Neural progenitor cell (in vitro differentiated cells): ENCODE measurements around the gene CTNNBIP1. TPM values are rescaled to one million over a fixed set of nuclear protein-coding genes. Genes with fewer than 3 reads are reported as not detected.

Source experiments
- DNase-seq: peaks from one replicate; pipeline ENCODE4 v3.0.0-alpha.2; 2016; ENCODE audit warnings: low spot score
- H2AFZ ChIP-seq: fragments of 200-600 bp; sonication (generic); replicated peaks from 2 replicates; pipeline ENCODE4 v1.6.1; 2016; ENCODE audit warnings: antibody characterized with exemption
- H3F3A ChIP-seq: fragments of 200-600 bp; sonication (generic); 2 replicates; pipeline ENCODE4 v1.6.1; 2016; ENCODE audit warnings: antibody characterized with exemption, low read depth
- H3K27ac ChIP-seq: fragments of 200-600 bp; sonication (generic); 2 replicates; pipeline ENCODE4 v1.5.1; 2016; ENCODE audit warnings: mild to moderate bottlenecking
- H3K27me3 ChIP-seq: fragments of 200-600 bp; sonication (generic); 2 replicates; pipeline ENCODE4 v1.6.1; 2016; ENCODE audit warnings: mild to moderate bottlenecking, moderate library complexity
- H3K36me3 ChIP-seq: fragments of 200-600 bp; sonication (generic); 2 replicates; pipeline ENCODE4 v1.5.1; 2016
- H3K4me1 ChIP-seq: fragments of 200-600 bp; sonication (generic); 2 replicates; pipeline ENCODE4 v1.6.1; 2016; ENCODE audit warnings: mixed run types
- H3K4me2 ChIP-seq: fragments of 200-600 bp; sonication (generic); 2 replicates; pipeline ENCODE4 v1.6.1; 2016
- H3K4me3 ChIP-seq: fragments of 200-600 bp; sonication (generic); 2 replicates; pipeline ENCODE4 v1.5.1; 2016
- H3K79me2 ChIP-seq: fragments of 200-600 bp; sonication (generic); 2 replicates; pipeline ENCODE4 v1.6.1; 2016; ENCODE audit warnings: low read depth
- H3K9ac ChIP-seq: fragments of 200-600 bp; sonication (generic); 2 replicates; pipeline ENCODE4 v1.6.1; 2016
- H3K9me3 ChIP-seq: fragments of 200-600 bp; sonication (generic); 2 replicates; pipeline ENCODE4 v1.5.1; 2016; ENCODE audit warnings: low read depth
- H4K20me1 ChIP-seq: fragments of 200-600 bp; sonication (generic); 2 replicates; pipeline ENCODE4 v1.6.1; 2016; ENCODE audit warnings: low read depth
- H3K27ac Mint-ChIP-seq: 3 replicates; pipeline ENCODE4 v1.8.0; 2021; ENCODE audit warnings: mixed read lengths
- H3K27me3 Mint-ChIP-seq: 2 replicates; pipeline ENCODE4 v1.8.0; 2022; ENCODE audit warnings: low read depth, mild to moderate bottlenecking, inconsistent platforms, moderate library complexity, mixed read lengths; ENCODE audit not compliant: insufficient read depth
- H3K36me3 Mint-ChIP-seq: 3 replicates; pipeline ENCODE4 v1.8.0; 2021; ENCODE audit warnings: mixed read lengths
- H3K4me1 Mint-ChIP-seq: 3 replicates; pipeline ENCODE4 v1.8.0; 2021; ENCODE audit warnings: mixed read lengths
- H3K4me3 Mint-ChIP-seq: 3 replicates; pipeline ENCODE4 v1.8.0; 2021; ENCODE audit warnings: mild to moderate bottlenecking, moderate library complexity, mixed read lengths
- H3K9me3 Mint-ChIP-seq: 3 replicates; pipeline ENCODE4 v1.8.0; 2020; ENCODE audit warnings: mixed read lengths
- CTCF ChIP-seq: fragments of 200-600 bp; sonication (generic); IDR thresholded peaks from 2 replicates; pipeline ENCODE4 v1.5.1; 2017; ENCODE audit warnings: antibody characterized with exemption, mild to moderate bottlenecking
- EZH2 ChIP-seq: fragments of 200-600 bp; sonication (generic); IDR thresholded peaks from 2 replicates; pipeline ENCODE4 v1.6.1; 2017; ENCODE audit warnings: antibody characterized with exemption, mild to moderate bottlenecking, moderate library complexity
- EZH2phosphoT487 ChIP-seq: fragments of 200-600 bp; sonication (generic); IDR thresholded peaks from 2 replicates; pipeline ENCODE4 v1.6.1; 2017; ENCODE audit warnings: antibody characterized with exemption
- total RNA-seq: library from RNA; depleted of rRNA; stranded (reverse); fragments of >200 nt; gene quantifications from 2 replicates; pipeline ENCODE4 v1.2.3, GENCODE V29; 2015; ENCODE audit warnings: low replicate concordance

Gene CTNNBIP1
- total RNA-seq, 1 donor from 2014 or later: 68.8 TPM

GRCh38 chr1:9912264-9912936 is 2.3 kb upstream of the CTNNBIP1 start:
- peaks cover 42% of the 10 kb centered on the region for H3K4me1 Mint-ChIP-seq

GRCh38 chr1:9910423-9911178 is 532 bp upstream of the CTNNBIP1 start:
- Histone ChIP-seq H3K4me1 (peaks cover 14% of the 10 kb centered on the region), H3K9ac (peak overlapping the region; percentile 7), H3K79me2 (peaks cover 40% of the 10 kb centered on the region), H3K9me3 (no peaks in the 10 kb centered on the region), H2AFZ (peak overlapping the region; percentile 53), H3K36me3 (no peaks in the 10 kb centered on the region), H3K4me3 (peak overlapping the region; percentile 57), H3K4me2 (peak overlapping the region; percentile 70), H3K27ac (peak overlapping the region; percentile 49), H3F3A (peaks cover 21% of the 10 kb centered on the region), H4K20me1 (peaks cover 9% of the 10 kb centered on the region), H3K27me3 (no peaks in the 10 kb centered on the region)
- Mint-ChIP-seq H3K36me3 (peaks cover 7% of the 10 kb centered on the region), H3K27me3 (peaks cover 4% of the 10 kb centered on the region), H3K27ac (peak overlapping the region; percentile 96), H3K4me1 (peaks cover 37% of the 10 kb centered on the region), H3K4me3 (peak overlapping the region; percentile 90), H3K9me3 (no peaks in the 10 kb centered on the region)
- TF ChIP-seq EZH2 (no peak), EZH2phosphoT487 (no peak), CTCF (no peak)
- DNase-seq: peak; percentile 100

More at GRCh38 chr1:9912264-9912936, 2.3 kb upstream of the CTNNBIP1 start:
- Histone ChIP-seq H3K4me3 (no peak overlapping the region), H3K9me3 (no peaks in the 10 kb centered on the region), H3K79me2 (peaks cover 24% of the 10 kb centered on the region), H3K4me2 (no peak overlapping the region), H4K20me1 (peaks cover 9% of the 10 kb centered on the region), H3K27me3 (no peaks in the 10 kb centered on the region), H3K4me1 (peaks cover 23% of the 10 kb centered on the region), H3K27ac (no peak overlapping the region), H3F3A (peaks cover 21% of the 10 kb centered on the region), H3K9ac (no peak overlapping the region), H2AFZ (no peak overlapping the region), H3K36me3 (no peaks in the 10 kb centered on the region)
- Mint-ChIP-seq H3K4me3 (peak overlapping the region; percentile 54), H3K9me3 (no peaks in the 10 kb centered on the region), H3K27ac (peak overlapping the region; percentile 1), H3K27me3 (peaks cover 4% of the 10 kb centered on the region), H3K36me3 (peaks cover 4% of the 10 kb centered on the region)
- no peak for TF ChIP-seq CTCF
- TF ChIP-seq EZH2phosphoT487: no peak
- TF ChIP-seq EZH2: no peak
- no peak for DNase-seq

GRCh38 chr1:9909234-9910046 is 629 bp downstream of the CTNNBIP1 start:
- H3K27ac ChIP-seq: no peak overlapping the region
- peak; percentile 30 for DNase-seq
- H3K4me1 Mint-ChIP-seq: peaks cover 42% of the 10 kb centered on the region

More at GRCh38 chr1:9909234-9910046, 629 bp downstream of the CTNNBIP1 start:
- Histone ChIP-seq H3K79me2 (peaks cover 49% of the 10 kb centered on the region), H4K20me1 (peaks cover 9% of the 10 kb centered on the region), H3K27me3 (no peaks in the 10 kb centered on the region), H3K9ac (peak overlapping the region; percentile 57), H3K4me3 (peak overlapping the region; percentile 97), H3K4me1 (peaks cover 14% of the 10 kb centered on the region), H3K36me3 (no peaks in the 10 kb centered on the region), H2AFZ (no peak overlapping the region), H3K9me3 (no peaks in the 10 kb centered on the region), H3K4me2 (peak overlapping the region; percentile 99), H3F3A (peaks cover 19% of the 10 kb centered on the region)
- Mint-ChIP-seq H3K36me3 (peaks cover 7% of the 10 kb centered on the region), H3K4me3 (peak overlapping the region; percentile 92), H3K27ac (peak overlapping the region; percentile 46), H3K9me3 (no peaks in the 10 kb centered on the region), H3K27me3 (peaks cover 4% of the 10 kb centered on the region)
- TF ChIP-seq CTCF (no peak), EZH2phosphoT487 (no peak), EZH2 (no peak)
